Gastrocnemius medialis (tissue), 4 donors: ENCODE results near the gene JMJD7.

Experiments used
- POLR2A ChIP-seq, 2 donors: fragments of 450-650 bp; IDR thresholded peaks; one replicate each; pipeline ENCODE4 v1.6.1; 2017; ENCODE audit warnings: antibody characterized with exemption in 2 of 2, mild to moderate bottlenecking in 2 of 2, moderate library complexity in 2 of 2
- TF ChIP-seq, protein P1 (sequence below), 5 experiments: fragments of 450-650 bp in 3 of 5; fragments of 200-600 bp in 2 of 5; sonication (generic) in 2 of 5; IDR thresholded peaks in 4 of 5; conservative IDR thresholded peaks in 1 of 5; 1 replicate in 4 of 5; 2 replicates in 1 of 5; pipeline ENCODE4 v1.5.1; 2016 to 2019; ENCODE audit warnings: antibody characterized with exemption in 5 of 5, mild to moderate bottlenecking in 3 of 5, moderate library complexity in 3 of 5

DNA sequence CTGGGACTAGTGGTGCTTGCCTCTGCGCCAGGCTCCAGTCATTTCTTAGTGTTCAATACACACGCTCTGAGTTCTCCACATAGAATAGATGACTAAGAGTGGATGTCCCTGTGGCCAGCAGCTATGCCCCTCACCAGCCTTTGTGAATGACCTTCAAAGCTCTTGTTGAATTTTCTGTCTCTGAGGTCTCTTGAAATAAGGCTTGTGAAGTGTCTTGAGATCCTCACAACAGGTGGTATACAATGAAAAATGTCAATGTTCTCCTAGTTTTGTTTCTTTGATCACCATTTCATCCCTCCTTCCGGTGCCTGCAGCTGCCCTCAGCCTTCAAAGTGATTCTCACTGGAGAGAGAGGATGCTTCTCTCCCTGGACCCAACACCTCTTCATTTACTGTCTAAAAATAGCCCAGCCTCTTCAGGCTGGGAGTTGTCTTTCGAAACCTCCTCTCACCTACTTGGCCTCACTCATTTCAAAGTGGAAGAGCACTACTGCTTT, 48.2 kb upstream of the JMJD7 start:
- TF ChIP-seq, protein P1, sequence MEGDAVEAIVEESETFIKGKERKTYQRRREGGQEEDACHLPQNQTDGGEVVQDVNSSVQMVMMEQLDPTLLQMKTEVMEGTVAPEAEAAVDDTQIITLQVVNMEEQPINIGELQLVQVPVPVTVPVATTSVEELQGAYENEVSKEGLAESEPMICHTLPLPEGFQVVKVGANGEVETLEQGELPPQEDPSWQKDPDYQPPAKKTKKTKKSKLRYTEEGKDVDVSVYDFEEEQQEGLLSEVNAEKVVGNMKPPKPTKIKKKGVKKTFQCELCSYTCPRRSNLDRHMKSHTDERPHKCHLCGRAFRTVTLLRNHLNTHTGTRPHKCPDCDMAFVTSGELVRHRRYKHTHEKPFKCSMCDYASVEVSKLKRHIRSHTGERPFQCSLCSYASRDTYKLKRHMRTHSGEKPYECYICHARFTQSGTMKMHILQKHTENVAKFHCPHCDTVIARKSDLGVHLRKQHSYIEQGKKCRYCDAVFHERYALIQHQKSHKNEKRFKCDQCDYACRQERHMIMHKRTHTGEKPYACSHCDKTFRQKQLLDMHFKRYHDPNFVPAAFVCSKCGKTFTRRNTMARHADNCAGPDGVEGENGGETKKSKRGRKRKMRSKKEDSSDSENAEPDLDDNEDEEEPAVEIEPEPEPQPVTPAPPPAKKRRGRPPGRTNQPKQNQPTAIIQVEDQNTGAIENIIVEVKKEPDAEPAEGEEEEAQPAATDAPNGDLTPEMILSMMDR (IDR thresholded peaks at IDR 0.05 in 4 of 5, conservative IDR thresholded peaks at IDR 0.05 in 1 of 5), result no peak
- no peak for TF ChIP-seq POLR2A (IDR thresholded peaks at IDR 0.05)
